Measurements from ENCODE around the gene TLDC2. TPM values are rescaled to one million over a fixed set of nuclear protein-coding genes. Genes with fewer than 3 reads are reported as not detected.

The TLDC2 gene
- total and polyA plus RNA-seq, 3 donors from 2014 or later = 2.8 to 3.4 (median 2.9) TPM

GRCh38 chr20:36881331-36881730 lies 5.4 kb downstream of the TLDC2 start:
- TF ChIP-seq POLR2A (IDR thresholded peaks at IDR 0.05) = no peak
- TF ChIP-seq CTCF (IDR thresholded peaks at IDR 0.05) = no peak
- intact Hi-C loops (cut with DNase I; ENCODE audit: low total_unique reads) = no loop called here

GRCh38 chr20:36881888-36882287 lies 6.0 kb downstream of the TLDC2 start:
- TF ChIP-seq POLR2A (IDR thresholded peaks at IDR 0.05) = no peak
- no peak for TF ChIP-seq CTCF (IDR thresholded peaks at IDR 0.05)
- H3K36me3 ChIP-seq (ENCODE audit: low read depth, missing control alignments) = no peaks in the 10 kb centered on the region
- peaks cover 3% of the 10 kb centered on the region for H3K4me1 ChIP-seq
- H3K9me3 ChIP-seq = no peaks in the 10 kb centered on the region
- H3K27ac ChIP-seq = no peak overlapping the region
- intact Hi-C loops (cut with DNase I; ENCODE audit: low total_unique reads) = no loop called here
- no peaks in the 10 kb centered on the region for H3K27me3 ChIP-seq
- no peak for DNase-seq
- H3K4me3 ChIP-seq = no peak overlapping the region
- 84 to 92% methylated on average over 4 of the region's 4 CpGs for WGBS, 2 donors

More at GRCh38 chr20:36881331-36881730, 5.4 kb downstream of the TLDC2 start:
- DNase-seq = no peak
- Histone ChIP-seq H3K9me3 (no peaks in the 10 kb centered on the region), H3K4me3 (no peak overlapping the region), H3K27me3 (no peaks in the 10 kb centered on the region), H3K4me1 (no peaks in the 10 kb centered on the region), H3K27ac (no peak overlapping the region), H3K36me3 (ENCODE audit: low read depth, missing control alignments) (no peaks in the 10 kb centered on the region)
- 90 to 91% methylated on average over 16 of the region's 16 CpGs for WGBS, 2 donors

- TF ChIP-seq CTCF (IDR thresholded peaks at IDR 0.05) (no peak), POLR2A (IDR thresholded peaks at IDR 0.05) (no peak)
- WGBS, 2 donors = 83 to 85% methylated on average over 6 of the region's 6 CpGs
- intact Hi-C loops (cut with DNase I; ENCODE audit: low total_unique reads) = no loop called here
- Histone ChIP-seq H3K27ac (no peak overlapping the region), H3K4me1 (peaks cover 14% of the 10 kb centered on the region), H3K27me3 (no peaks in the 10 kb centered on the region), H3K4me3 (no peak overlapping the region), H3K9me3 (no peaks in the 10 kb centered on the region), H3K36me3 (ENCODE audit: low read depth, missing control alignments) (no peaks in the 10 kb centered on the region)
- no peak for DNase-seq
These were observed 8.1 kb downstream of the TLDC2 start for GRCh38 chr20:36883977-36884535.

GRCh38 chr20:36885356-36885755 lies 9.4 kb downstream of the TLDC2 start:
- 37 to 55% methylated on average over 8 of the region's 8 CpGs for WGBS, 2 donors
- TF ChIP-seq POLR2A (IDR thresholded peaks at IDR 0.05) = no peak
- peak; percentile 40 to 50 (median 49) for TF ChIP-seq CTCF (IDR thresholded peaks at IDR 0.05)
- no peaks in the 10 kb centered on the region for H3K27me3 ChIP-seq
- H3K27ac ChIP-seq = no peak overlapping the region
- H3K4me3 ChIP-seq = no peak overlapping the region
- DNase-seq = no peak
- H3K36me3 ChIP-seq (ENCODE audit: low read depth, missing control alignments) = no peaks in the 10 kb centered on the region
- no peaks in the 10 kb centered on the region for H3K9me3 ChIP-seq
- intact Hi-C loops (cut with DNase I; ENCODE audit: low total_unique reads) = no loop called here
- peaks cover 14% of the 10 kb centered on the region for H3K4me1 ChIP-seq

All from testis (tissue), 3 donors.